HepG2 (cell line): ENCODE results near the gene TUFM. TPM values are rescaled to one million over a fixed set of nuclear protein-coding genes. Genes with fewer than 3 reads are reported as not detected.

Source experiments
- ATAC-seq: fragments of 200-7000 bp; cut with Tn5 transposase; 3 replicates; pipeline ENCODE4 v1.9.1; 2020; ENCODE audit warnings: mild to moderate bottlenecking, moderate library complexity
- BruUV-seq: library from RNA; stranded (reverse); fragments of 400-500 nt; replicated peaks from 2 replicates; lab custom pipeline; 2021; lab: Mats Ljungman, UMichigan
- CTCF ChIA-PET: fragments of 300-600 bp; formaldehyde crosslinking; extraction: SDS; loops from one replicate; lab custom pipeline; 2021; ENCODE audit warnings: low total read pairs, inconsistent platforms, low intra/inter-chr PET ratio; lab: Yijun Ruan, JAX
- POLR2A ChIA-PET: fragments of 350-600 bp; sonication (Branson Sonifier 250); formaldehyde crosslinking; loops from one replicate; lab custom pipeline; 2020; ENCODE audit warnings: antibody characterized with exemption, inconsistent platforms; lab: Yijun Ruan, JAX
- DNase-seq: peaks from one replicate; pipeline ENCODE4 v3.0.0-alpha.2; 2015; ENCODE audit warnings: low spot score
- FAIRE-seq: peaks from 3 replicates; lab custom pipeline; 2011; peaks lifted over from hg19 to GRCh38; lab: Jason Lieb, UNC
- H2AFZ ChIP-seq: one replicate; pipeline ENCODE4 v1.6.1; 2011; ENCODE audit warnings: low read length, inconsistent platforms
- H3K27ac ChIP-seq: fragments of 300-600 bp; 3 replicates; pipeline ENCODE4 v1.8.0; 2011; ENCODE audit warnings: mixed run types, mild to moderate bottlenecking, mixed read lengths, low read length, inconsistent platforms; ENCODE audit not compliant: insufficient read depth; ENCODE audit errors: extremely low read length
- H3K27me3 ChIP-seq, 2 experiments: fragments of 200-600 bp in 1 of 2; 2 replicates in 1 of 2; 3 replicates in 1 of 2; pipeline versions ENCODE4 v1.6.0 to v1.8.0; 2011; ENCODE audit warnings: low read length in 2 of 2, mild to moderate bottlenecking in 2 of 2, moderate library complexity in 2 of 2, inconsistent platforms in 1 of 2; ENCODE audit not compliant: insufficient read depth in 2 of 2, control insufficient read depth in 1 of 2
- H3K36me3 ChIP-seq, 2 experiments: fragments of 200-600 bp in 1 of 2; replicated peaks in 1 of 2; 2 replicates in 1 of 2; 3 replicates in 1 of 2; pipeline versions ENCODE4 v1.5.1 to v1.8.0; 2011; ENCODE audit warnings: low read length in 2 of 2, inconsistent platforms in 1 of 2; ENCODE audit not compliant: insufficient read depth in 2 of 2, control insufficient read depth in 1 of 2
- H3K4me1 ChIP-seq: 2 replicates; pipeline ENCODE4 v1.5.1; 2012; ENCODE audit warnings: low read length, inconsistent platforms; ENCODE audit not compliant: insufficient read depth
- H3K4me2 ChIP-seq: 2 replicates; pipeline ENCODE4 v1.6.0; 2011; ENCODE audit warnings: low read depth, low read length, inconsistent platforms
- H3K4me3 ChIP-seq, 3 experiments: fragments of 200-600 bp in 1 of 3; sonication (generic), shearing (Covaris generic) in 1 of 3; replicated peaks in 1 of 3; 2 replicates each; pipeline ENCODE4 v1.5.1; 2011 to 2016; ENCODE audit warnings: low read length in 3 of 3, inconsistent platforms in 2 of 3, low read depth in 2 of 3, mild to moderate bottlenecking in 2 of 3, control low read depth in 1 of 3, mixed read lengths in 1 of 3; ENCODE audit not compliant: insufficient read depth in 1 of 3
- H3K79me2 ChIP-seq: one replicate; pipeline ENCODE4 v1.6.1; 2011; ENCODE audit warnings: low read length, inconsistent platforms; ENCODE audit not compliant: insufficient read depth
- H3K9ac ChIP-seq: 2 replicates; pipeline ENCODE4 v1.6.0; 2011; ENCODE audit warnings: mild to moderate bottlenecking, low read depth, low read length, inconsistent platforms; ENCODE audit not compliant: insufficient read depth
- H3K9me3 ChIP-seq: 2 replicates; pipeline ENCODE4 v1.5.1; 2012; ENCODE audit warnings: mild to moderate bottlenecking, low read length
- H4K20me1 ChIP-seq: 2 replicates; pipeline ENCODE4 v1.6.0; 2011; ENCODE audit warnings: inconsistent platforms, mild to moderate bottlenecking, low read length, moderate library complexity; ENCODE audit not compliant: insufficient read depth
- ATF4 ChIP-seq, 2 experiments: fragments of 450-650 bp in 1 of 2; sonication (generic) in 1 of 2; formaldehyde crosslinking; IDR thresholded peaks; 2 replicates each; pipeline versions ENCODE4 v1.5.0 to v1.8.0; 2020 to 2022; ENCODE audit warnings: mild to moderate bottlenecking in 1 of 2, missing genetic modification reagents in 1 of 2
- BHLHE40 ChIP-seq: IDR thresholded peaks from 2 replicates; pipeline ENCODE4 v1.6.1; 2011; ENCODE audit warnings: low read length, improper control_type of control experiment
- CENPT ChIP-seq: sonication (generic); formaldehyde crosslinking; IDR thresholded peaks from 2 replicates; pipeline ENCODE4 v1.8.0; 2022; ENCODE audit warnings: low read depth, mild to moderate bottlenecking, moderate library complexity, missing genetic modification reagents
- FOSL2 ChIP-seq: sonication (generic); formaldehyde crosslinking; IDR thresholded peaks from 2 replicates; pipeline ENCODE4 v1.4.0; 2020; ENCODE audit warnings: missing genetic modification reagents
- HNF1B ChIP-seq: sonication (generic); formaldehyde crosslinking; IDR thresholded peaks from 2 replicates; pipeline ENCODE4 v1.5.1; 2020; ENCODE audit warnings: mild to moderate bottlenecking, moderate library complexity, missing genetic modification reagents
- HOXA5 ChIP-seq: sonication (generic); formaldehyde crosslinking; IDR thresholded peaks from 2 replicates; pipeline ENCODE4 v1.4.0; 2020; ENCODE audit warnings: missing genetic modification reagents
- KAT7 ChIP-seq: IDR thresholded peaks from 2 replicates; pipeline ENCODE4 v1.6.1; 2018; ENCODE audit warnings: borderline replicate concordance, missing compliant biosample characterization
- KDM4B ChIP-seq: sonication (generic); formaldehyde crosslinking; IDR thresholded peaks from 2 replicates; pipeline ENCODE4 v1.4.0; 2020; ENCODE audit warnings: missing genetic modification reagents
- KDM5A ChIP-seq: fragments of 200-600 bp; sonication (generic); IDR thresholded peaks from 2 replicates; pipeline ENCODE4 v1.7.0; 2018; ENCODE audit warnings: antibody characterized with exemption, mild to moderate bottlenecking, low read length, borderline replicate concordance
- POLR2AphosphoS2 ChIP-seq: IDR thresholded peaks from 2 replicates; pipeline ENCODE4 v1.6.1; 2011; ENCODE audit warnings: low read depth, low read length, improper control_type of control experiment
- SP5 ChIP-seq: IDR thresholded peaks from 2 replicates; pipeline ENCODE4 v1.6.1; 2016; ENCODE audit warnings: low read depth, borderline replicate concordance
- TAF15 ChIP-seq: fragments of 200-400 bp; formaldehyde crosslinking; IDR thresholded peaks from one replicate; pipeline ENCODE4 v1.6.1; 2018; ENCODE audit warnings: mild to moderate bottlenecking, low read depth, low read length; ENCODE audit not compliant: poor library complexity, severe bottlenecking
- ZBTB7B ChIP-seq: sonication (generic); formaldehyde crosslinking; IDR thresholded peaks from 2 replicates; pipeline ENCODE4 v1.4.0; 2020; ENCODE audit warnings: missing genetic modification reagents
- ZNF30 ChIP-seq: sonication (generic); formaldehyde crosslinking; IDR thresholded peaks from 2 replicates; pipeline ENCODE4 v1.5.0; 2020; ENCODE audit warnings: mild to moderate bottlenecking, missing genetic modification reagents
- ZNF710 ChIP-seq: sonication (generic); formaldehyde crosslinking; IDR thresholded peaks from 2 replicates; pipeline ENCODE4 v1.5.0; 2020; ENCODE audit warnings: mild to moderate bottlenecking, missing genetic modification reagents, borderline replicate concordance
- ZNF878 ChIP-seq: sonication (generic); formaldehyde crosslinking; IDR thresholded peaks from 2 replicates; pipeline ENCODE4 v1.8.1; 2023; ENCODE audit warnings: mild to moderate bottlenecking, missing genetic modification reagents, moderate library complexity
- WGBS: methylation state at CpG from one replicate; pipeline ENCODE4 v1.1.6; 2017; ENCODE audit warnings: low lambda C conversion rate; 5-methylcytosine and 5-hydroxymethylcytosine counted together
- in situ Hi-C: cut with HindIII; loops from 2 replicates; pipeline ENCODE4 v1.10.0; 2017; ENCODE audit warnings: low pct_unique_long_range_greater_than_20kb; ENCODE audit not compliant: extremely low pct_ligation_motif_present
- intact Hi-C: fragments of 100-400 bp; cut with micrococcal nuclease; formaldehyde crosslinking; loops from one replicate; pipeline ENCODE4 v1.10.0; 2022; ENCODE audit not compliant: unreplicated experiment
- polyA plus RNA-seq, 8 experiments: library from polyadenylated mRNA; depleted of rRNA in 3 of 8; stranded (reverse) in 7 of 8; unstranded in 1 of 8; fragments of >200 nt; fragmentation: Illumina TruSeq in 4 of 8; extraction: Trizol in 4 of 8; gene quantifications; 2 replicates each; pipeline versions ENCODE4 v1.2.1 to v1.2.3, GENCODE V29; 2011 to 2016; ENCODE audit warnings: low read depth in 4 of 8, missing spikeins in 1 of 8, mixed read lengths in 1 of 8; ENCODE audit not compliant: insufficient read depth in 1 of 8
- total RNA-seq, 5 experiments: library from RNA; depleted of rRNA; stranded (reverse); fragments of >200 nt; fragmentation: Illumina TruSeq; extraction: Trizol; gene quantifications; 2 replicates each; pipeline ENCODE4 v1.2.3, GENCODE V29; 2016; ENCODE audit warnings: low read depth in 1 of 5

The TUFM gene
- total and polyA plus RNA-seq, 2 of the 13 experiments (the other 11 are each of a cell fraction or from before 2014, with no cell fraction given): 206 to 298 TPM

- DNase-seq: no peak
- no peak overlapping the region for H3K4me2 ChIP-seq
- H4K20me1 ChIP-seq: no peaks in the 10 kb centered on the region
- WGBS: 97% methylated on average over 13 of the region's 13 CpGs
- H3K9ac ChIP-seq: no peak overlapping the region
- no TSS peak for BruUV-seq
- peaks cover 35 to 48% of the 10 kb centered on the region in 2 experiments for H3K36me3 ChIP-seq
- intact Hi-C loops (no loop called here), in situ Hi-C loops (loop anchor here (5.0 kb wide), 1 partner anchor 70 kb away; no protein-coding TSS in a partner anchor)
- POLR2A ChIA-PET: interaction anchor here (6.9 kb wide), 1 partner anchor 45 kb away, joined by 85 read pairs; the partner anchor contains the start of gene ATXN2L
- H3K9me3 ChIP-seq: no peaks in the 10 kb centered on the region
- H3K4me3 ChIP-seq: no peak overlapping the region
- no peak for FAIRE-seq
- no peak for ATAC-seq
- H3K27ac ChIP-seq: peak overlapping the region; percentile 99
- peaks cover 32% of the 10 kb centered on the region for H3K4me1 ChIP-seq
- no peaks in the 10 kb centered on the region; a peak in 1 of 5 replicates for H3K27me3 ChIP-seq
- no peak for TF ChIP-seq TAF15
- no peak for TF ChIP-seq BHLHE40
- no peak for TF ChIP-seq HNF1B (CRISPR knock-in tag)
- TF ChIP-seq SP5 (CRISPR knock-in tag): no peak
- TF ChIP-seq FOSL2: no peak
- TF ChIP-seq ATF4 (CRISPR knock-in tag; IDR thresholded peaks at IDR 0.05): no peak
- TF ChIP-seq KDM4B (CRISPR knock-in tag): no peak
- no peak for TF ChIP-seq KDM5A
- TF ChIP-seq CENPT: no peak
- TF ChIP-seq ZBTB7B: no peak
- TF ChIP-seq HOXA5 (CRISPR knock-in tag): no peak
- TF ChIP-seq ZNF878: no peak
- no peak for TF ChIP-seq KAT7 (CRISPR knock-in tag)
- no peak for TF ChIP-seq ZNF710
- no peak for TF ChIP-seq ZNF30
- no peak for TF ChIP-seq POLR2AphosphoS2
- H3K79me2 ChIP-seq: peaks cover 32% of the 10 kb centered on the region
- no peak overlapping the region for H2AFZ ChIP-seq
- CTCF ChIA-PET: no interaction called here
Measured at GRCh38 chr16:28867241-28867640, 21.1 kb upstream of the TUFM start.
